ENCODE results near the gene SCUBE1. TPM values are rescaled to one million over a fixed set of nuclear protein-coding genes. Genes with fewer than 3 reads are reported as not detected.

The SCUBE1 gene
- total RNA-seq, 4 donors from 2014 or later = 0.78 to 3.5 (median 0.95) TPM

DNA sequence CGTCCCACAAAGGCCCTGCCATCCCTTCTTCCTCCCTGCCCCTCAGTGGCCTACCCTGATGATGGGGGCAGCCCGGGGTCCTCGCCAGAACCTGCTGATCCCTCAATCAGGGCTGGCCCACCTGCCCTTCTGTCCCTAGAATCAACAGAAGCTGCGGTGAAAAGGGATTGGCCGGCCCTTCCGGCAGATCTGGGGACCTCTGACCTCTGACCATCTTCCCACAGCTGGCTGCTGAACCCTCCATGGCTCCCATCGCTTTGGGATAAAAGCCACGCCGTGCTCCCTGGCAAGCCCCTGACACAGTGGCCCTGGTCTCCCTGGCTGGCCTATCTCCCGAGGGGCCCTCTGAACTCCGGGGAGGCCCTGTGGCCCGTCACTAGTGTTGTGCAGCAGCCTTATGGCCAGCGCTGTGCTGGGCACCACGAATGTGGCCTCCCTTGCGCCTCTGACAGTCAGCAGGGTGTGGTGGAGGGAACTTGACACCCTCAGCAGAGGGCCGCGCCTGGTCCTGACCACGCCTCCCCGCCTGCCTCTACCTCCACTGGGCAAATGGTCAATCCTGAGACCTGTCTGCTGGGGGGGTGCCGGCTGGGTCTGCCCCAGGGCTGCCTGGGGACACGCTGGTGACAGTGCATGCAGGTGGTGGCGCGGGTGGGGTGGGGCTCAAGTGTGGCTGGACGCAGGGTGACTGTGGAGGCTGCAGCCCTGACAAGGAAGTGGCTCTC, 98.2 kb downstream of the SCUBE1 start:
- WGBS, 2 donors = 85 to 89% methylated on average over 10 to 11 of the region's 24 CpGs
- Histone ChIP-seq H3K4me1 (peaks cover 9 to 11% of the 10 kb centered on the region in 2 donors), H3K4me3 (replicated peaks in 1 of 3) (no peak overlapping the region), H3K9me3 (no peaks in the 10 kb centered on the region), H3K36me3 (no peaks in the 10 kb centered on the region), H3K27ac (no peak overlapping the region), H3K27me3 (no peaks in the 10 kb centered on the region)
- no peak for DNase-seq
- TF ChIP-seq POLR2A (IDR thresholded peaks at IDR 0.05) = no peak
- TF ChIP-seq, protein P1, sequence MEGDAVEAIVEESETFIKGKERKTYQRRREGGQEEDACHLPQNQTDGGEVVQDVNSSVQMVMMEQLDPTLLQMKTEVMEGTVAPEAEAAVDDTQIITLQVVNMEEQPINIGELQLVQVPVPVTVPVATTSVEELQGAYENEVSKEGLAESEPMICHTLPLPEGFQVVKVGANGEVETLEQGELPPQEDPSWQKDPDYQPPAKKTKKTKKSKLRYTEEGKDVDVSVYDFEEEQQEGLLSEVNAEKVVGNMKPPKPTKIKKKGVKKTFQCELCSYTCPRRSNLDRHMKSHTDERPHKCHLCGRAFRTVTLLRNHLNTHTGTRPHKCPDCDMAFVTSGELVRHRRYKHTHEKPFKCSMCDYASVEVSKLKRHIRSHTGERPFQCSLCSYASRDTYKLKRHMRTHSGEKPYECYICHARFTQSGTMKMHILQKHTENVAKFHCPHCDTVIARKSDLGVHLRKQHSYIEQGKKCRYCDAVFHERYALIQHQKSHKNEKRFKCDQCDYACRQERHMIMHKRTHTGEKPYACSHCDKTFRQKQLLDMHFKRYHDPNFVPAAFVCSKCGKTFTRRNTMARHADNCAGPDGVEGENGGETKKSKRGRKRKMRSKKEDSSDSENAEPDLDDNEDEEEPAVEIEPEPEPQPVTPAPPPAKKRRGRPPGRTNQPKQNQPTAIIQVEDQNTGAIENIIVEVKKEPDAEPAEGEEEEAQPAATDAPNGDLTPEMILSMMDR (IDR thresholded peaks at IDR 0.05) = no peak
- intact Hi-C loops (cut with DNase I) = no loop called here

DNA sequence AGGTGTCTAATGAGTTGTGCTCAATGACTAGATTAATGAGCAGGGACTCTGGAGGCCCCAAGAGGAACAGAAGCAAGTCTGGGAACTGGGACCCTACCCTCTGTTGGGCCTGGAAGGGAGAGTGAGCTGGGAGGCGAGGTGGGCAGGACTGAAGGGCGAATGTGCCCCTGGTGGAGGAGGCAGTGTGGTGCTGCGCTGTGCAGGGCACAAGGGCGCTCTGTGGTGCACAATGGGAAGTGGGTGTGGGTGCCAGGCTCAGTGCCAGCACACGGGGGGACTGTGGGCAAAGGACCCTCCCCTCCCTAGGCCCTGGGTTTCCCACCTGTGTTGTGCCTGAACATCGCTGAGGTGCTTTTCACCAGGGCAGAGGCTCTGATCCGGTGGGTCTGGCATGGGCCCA, 98.8 kb downstream of the SCUBE1 start:
- Histone ChIP-seq H3K4me3 (replicated peaks in 1 of 3) (no peak overlapping the region), H3K27me3 (no peaks in the 10 kb centered on the region), H3K4me1 (peaks cover 9 to 11% of the 10 kb centered on the region in 2 donors), H3K27ac (no peak overlapping the region), H3K9me3 (no peaks in the 10 kb centered on the region), H3K36me3 (no peaks in the 10 kb centered on the region)
- no peak for DNase-seq
- intact Hi-C loops (cut with DNase I) = no loop called here
- no peak for TF ChIP-seq POLR2A (IDR thresholded peaks at IDR 0.05)
- TF ChIP-seq, protein P1 (IDR thresholded peaks at IDR 0.05) = no peak
- 81 to 86% methylated on average over 5 to 6 of the region's 7 CpGs for WGBS, 2 donors

DNA sequence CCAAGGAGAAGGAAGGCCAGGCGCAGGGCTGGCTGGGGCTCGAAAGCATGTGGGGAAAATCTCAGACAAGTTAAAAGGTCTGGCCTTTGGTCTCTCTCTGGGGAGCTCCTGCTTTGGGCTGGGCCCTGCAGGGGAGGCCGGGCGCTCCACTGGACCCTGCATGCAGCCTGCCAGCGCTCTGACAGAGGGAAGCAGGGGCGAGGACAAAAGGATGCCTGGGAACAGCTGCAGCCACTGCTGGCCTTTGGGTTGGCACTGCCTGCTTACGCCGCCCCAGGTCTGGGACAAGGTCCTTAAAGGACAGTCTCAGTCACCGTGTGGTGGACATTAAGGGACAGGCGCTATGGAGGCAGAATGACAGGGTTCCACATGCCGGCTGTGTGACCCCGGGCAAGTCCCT, 99.8 kb downstream of the SCUBE1 start:
- peaks cover 11% of the 10 kb centered on the region in 2 donors for H3K4me1 ChIP-seq
- no peak overlapping the region for H3K4me3 ChIP-seq (replicated peaks in 1 of 3)
- no peaks in the 10 kb centered on the region for H3K36me3 ChIP-seq
- DNase-seq = no peak
- no peak for TF ChIP-seq POLR2A (IDR thresholded peaks at IDR 0.05)
- TF ChIP-seq, protein P1 (IDR thresholded peaks at IDR 0.05) = no peak
- intact Hi-C loops (cut with DNase I) = no loop called here
- no peak overlapping the region for H3K27ac ChIP-seq
- H3K9me3 ChIP-seq = no peaks in the 10 kb centered on the region
- 90 to 97% methylated on average over 12 of the region's 12 CpGs for WGBS, 2 donors
- no peaks in the 10 kb centered on the region for H3K27me3 ChIP-seq

DNA sequence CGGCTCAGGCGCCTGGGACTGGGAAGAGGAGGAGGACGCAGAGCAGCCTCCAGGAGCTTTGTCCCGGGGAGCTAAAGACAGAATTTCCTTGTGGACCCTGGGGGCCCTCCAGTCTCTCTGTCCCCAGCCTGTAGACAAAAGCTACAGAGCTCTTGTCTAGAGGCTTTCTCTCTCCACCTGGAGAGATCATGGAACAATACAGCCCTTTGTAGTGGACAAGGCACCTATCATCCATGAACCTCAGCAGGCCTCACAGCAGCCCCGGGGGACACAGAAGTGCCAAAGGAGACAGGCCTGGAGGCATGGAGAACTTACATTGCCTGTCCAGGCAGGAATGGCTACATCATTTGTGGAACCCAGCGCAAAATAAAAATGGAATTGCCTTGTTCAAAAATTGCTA, 100.5 kb downstream of the SCUBE1 start:
- intact Hi-C loops (cut with DNase I) = no loop called here
- Histone ChIP-seq H3K9me3 (no peaks in the 10 kb centered on the region), H3K27me3 (no peaks in the 10 kb centered on the region), H3K4me1 (peaks cover 8 to 14% of the 10 kb centered on the region in 2 donors), H3K4me3 (replicated peaks in 1 of 3) (no peak overlapping the region), H3K27ac (no peak overlapping the region), H3K36me3 (no peaks in the 10 kb centered on the region)
- TF ChIP-seq, protein P1 (IDR thresholded peaks at IDR 0.05) = no peak
- no peak for TF ChIP-seq POLR2A (IDR thresholded peaks at IDR 0.05)
- DNase-seq = no peak
- 88 to 90% methylated on average over 4 to 6 of the region's 6 CpGs for WGBS, 2 donors

DNA sequence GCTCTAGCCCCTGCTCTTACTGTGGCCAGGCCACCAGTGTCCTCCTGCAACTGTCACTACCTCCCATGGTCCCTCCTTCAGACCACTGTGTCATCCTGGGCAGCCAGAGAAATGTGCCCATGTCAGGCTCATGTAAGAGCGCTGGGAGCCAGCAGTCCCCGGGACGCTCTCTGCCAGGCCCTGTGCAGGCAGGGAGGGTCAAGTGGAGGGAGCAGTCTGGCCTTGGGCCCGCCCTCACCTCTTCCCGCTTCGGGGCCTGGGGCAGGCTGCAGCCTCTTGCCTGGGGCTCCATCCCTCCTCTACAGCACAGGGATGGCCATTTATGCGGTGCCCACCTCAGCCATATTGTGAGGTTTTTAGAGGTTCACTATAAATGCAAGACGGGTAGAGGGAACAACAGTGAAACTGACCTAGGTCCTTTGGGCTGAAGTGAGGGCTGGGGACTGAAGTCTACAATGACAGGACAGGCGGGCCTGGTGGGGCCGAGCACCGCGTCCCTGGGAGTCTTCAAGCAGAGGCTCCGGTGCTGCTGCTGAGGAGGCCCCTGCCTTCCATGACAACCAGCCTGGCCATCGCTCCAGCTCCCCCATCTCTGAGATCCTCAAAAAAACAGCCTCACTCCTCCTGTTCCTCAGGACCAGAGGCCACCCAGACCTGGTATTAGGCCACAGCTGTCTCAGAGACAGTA, 101.3 kb downstream of the SCUBE1 start:
- H3K36me3 ChIP-seq = no peaks in the 10 kb centered on the region
- intact Hi-C loops (cut with DNase I) = no loop called here
- no peak for TF ChIP-seq POLR2A (IDR thresholded peaks at IDR 0.05)
- TF ChIP-seq, protein P1 (IDR thresholded peaks at IDR 0.05) = no peak

More for the DNA sequence above, 101.3 kb downstream of the SCUBE1 start:
- no peak overlapping the region for H3K27ac ChIP-seq
- H3K4me1 ChIP-seq = peaks cover 11 to 16% of the 10 kb centered on the region in 2 donors
- H3K4me3 ChIP-seq (replicated peaks in 1 of 3) = no peak overlapping the region
- H3K27me3 ChIP-seq = no peaks in the 10 kb centered on the region
- H3K9me3 ChIP-seq = no peaks in the 10 kb centered on the region
- DNase-seq = no peak
- WGBS, 2 donors = 89 to 94% methylated on average over 11 to 13 of the region's 14 CpGs

Data from thyroid gland (tissue), 4 donors.